Middle frontal gyrus (tissue), 1 donor: ENCODE results near the gene SPATA12.

ENCODE experiments used
- DNase-seq: peaks from one replicate; pipeline ENCODE4 v3.0.0-alpha.2; 2015; ENCODE audit warnings: low spot score; ENCODE audit errors: extremely low spot score

The SPATA12 gene

GRCh38 chr3:57052662-57053061 lies 7.8 kb upstream of the SPATA12 start:
- DNase-seq, result no peak

GRCh38 chr3:57053122-57053521 lies 7.3 kb upstream of the SPATA12 start:
- DNase-seq, result no peak

DNA sequence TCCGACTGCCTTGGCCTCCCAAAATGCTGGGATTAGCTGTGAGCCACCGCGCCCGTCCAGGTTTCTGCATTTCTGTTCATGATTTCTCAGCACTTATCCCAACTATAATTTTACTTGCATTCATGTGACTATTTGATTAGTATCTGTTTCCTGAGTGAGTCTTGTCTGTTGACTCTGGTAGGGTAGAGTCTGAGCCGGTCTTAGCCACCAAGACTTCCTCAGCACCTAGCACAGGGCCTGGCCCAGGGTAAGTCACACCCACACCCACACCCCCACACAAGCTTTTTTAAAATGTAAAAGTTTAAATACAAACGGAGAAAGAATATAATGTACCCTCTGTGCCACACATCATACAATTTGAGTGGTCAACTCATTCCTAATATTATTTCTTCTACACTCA lies 3.1 kb upstream of the SPATA12 start:
- no peak for DNase-seq

DNA sequence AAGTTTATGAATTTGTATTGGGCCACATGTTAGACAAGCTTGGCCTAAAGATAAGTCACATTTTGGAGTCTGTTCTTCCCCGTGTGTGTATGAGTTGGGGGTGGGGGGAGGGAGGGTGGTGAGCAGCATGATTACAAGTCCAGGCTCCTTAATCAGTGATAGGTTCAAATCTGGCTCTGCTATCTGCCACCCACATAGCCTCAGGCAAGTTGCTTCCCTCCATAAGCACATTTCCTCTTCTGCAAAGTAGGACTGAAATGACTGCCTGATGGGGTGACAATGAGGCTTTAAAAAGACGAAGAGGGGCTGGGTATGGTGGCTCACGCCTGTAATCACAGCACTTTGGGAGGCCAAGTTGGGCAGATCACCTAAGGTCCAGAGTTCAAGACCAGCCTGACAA lies 1.1 kb upstream of the SPATA12 start:
- no peak for DNase-seq

DNA sequence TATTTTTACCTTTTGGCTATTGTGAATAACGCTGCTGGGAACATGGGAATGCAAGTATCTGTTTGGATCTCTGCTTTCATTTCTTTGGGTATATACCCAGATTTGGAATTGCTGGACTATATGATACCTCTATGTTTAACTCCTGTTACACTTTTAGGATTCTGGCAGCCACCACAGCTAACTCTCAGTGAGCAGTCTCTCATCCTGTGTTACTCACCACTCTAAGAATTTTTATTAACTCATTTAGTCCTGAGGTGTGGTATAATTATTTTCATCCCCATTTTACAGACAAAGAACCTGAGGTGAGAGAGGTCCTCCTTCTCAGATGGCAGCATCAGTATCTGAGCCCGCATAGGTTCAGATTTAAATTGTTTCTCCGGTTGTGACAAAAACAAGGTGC lies 1.1 kb downstream of the SPATA12 start:
- no peak for DNase-seq

GRCh38 chr3:57062101-57062631 lies 1.7 kb downstream of the SPATA12 start:
- DNase-seq, result no peak

DNA sequence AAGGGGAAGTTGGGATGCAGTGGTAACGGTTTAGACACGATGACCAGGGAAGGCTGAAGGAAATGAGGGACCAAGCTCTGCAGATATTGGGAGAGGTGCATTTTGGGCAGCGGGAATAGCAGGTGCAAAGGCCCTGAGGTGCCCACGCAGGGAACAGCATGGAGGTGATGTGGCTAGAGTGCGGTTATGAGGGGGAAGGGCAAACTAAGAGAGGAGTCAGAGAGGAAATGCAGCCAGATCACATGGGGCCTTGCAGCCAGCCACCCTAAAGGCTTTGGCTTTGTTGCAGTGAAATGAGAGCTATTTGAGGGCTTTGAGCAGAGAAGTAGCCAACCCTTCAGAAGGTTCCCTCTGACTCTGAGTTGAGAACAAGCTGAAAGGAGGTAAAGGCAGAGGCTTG lies 2.6 kb downstream of the SPATA12 start:
- no peak for DNase-seq

- no peak for DNase-seq
Measured at GRCh38 chr3:57064001-57064400, 3.5 kb downstream of the SPATA12 start.

- no peak for DNase-seq
Measured at GRCh38 chr3:57064572-57064971, 4.1 kb downstream of the SPATA12 start.

- no peak for DNase-seq
Measured at GRCh38 chr3:57065588-57065987, 5.1 kb downstream of the SPATA12 start.

DNA sequence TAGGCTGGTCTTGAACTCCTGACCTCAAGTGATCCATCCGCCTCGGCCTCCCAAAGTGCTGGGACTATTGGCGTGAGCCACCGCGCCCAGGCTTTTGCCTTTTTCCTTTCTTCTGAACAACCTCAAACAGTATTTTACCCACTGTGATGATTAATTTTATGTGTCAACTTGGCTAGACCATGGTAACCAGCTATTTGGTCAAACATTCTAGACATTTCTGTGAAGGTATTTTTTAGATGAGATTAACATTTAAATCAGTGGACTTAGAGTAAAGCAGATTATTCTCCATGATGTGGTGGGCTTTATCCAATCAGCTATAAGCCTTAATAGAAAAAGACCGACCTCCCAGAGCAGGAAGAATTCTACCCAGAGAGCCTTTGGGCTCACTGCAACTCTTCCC lies 6.0 kb downstream of the SPATA12 start:
- DNase-seq, result no peak

DNA sequence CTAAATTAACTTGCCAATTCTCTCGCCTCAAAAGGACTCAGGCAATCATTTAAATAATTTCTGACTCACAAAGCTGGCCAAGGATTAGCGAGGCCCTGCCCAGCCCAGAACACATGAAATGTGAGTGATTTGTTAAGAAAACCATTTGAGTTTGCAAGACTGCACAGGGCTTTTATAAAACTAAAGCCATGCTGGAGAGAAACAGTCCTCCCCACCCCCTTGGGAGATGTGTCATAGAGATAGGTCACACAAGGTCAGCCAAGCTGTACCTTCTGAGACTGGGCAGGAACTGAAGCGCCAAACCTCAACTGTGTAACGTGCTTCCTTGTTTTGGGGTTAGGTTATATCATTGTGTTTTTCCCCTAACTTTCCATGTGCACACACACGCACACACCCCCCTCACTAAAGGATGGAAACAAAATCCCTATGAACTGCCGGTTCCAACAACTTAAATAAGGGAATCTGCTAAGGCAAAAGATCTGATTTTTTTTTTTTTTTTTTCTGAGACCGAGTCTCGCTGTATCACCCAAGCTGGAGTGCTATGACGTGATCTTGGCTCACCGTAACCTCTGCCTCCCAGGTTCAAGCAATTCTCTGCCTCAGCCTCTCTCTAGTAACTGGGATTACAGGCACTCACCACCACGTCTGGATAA lies 8.1 kb downstream of the SPATA12 start:
- no peak for DNase-seq

DNA sequence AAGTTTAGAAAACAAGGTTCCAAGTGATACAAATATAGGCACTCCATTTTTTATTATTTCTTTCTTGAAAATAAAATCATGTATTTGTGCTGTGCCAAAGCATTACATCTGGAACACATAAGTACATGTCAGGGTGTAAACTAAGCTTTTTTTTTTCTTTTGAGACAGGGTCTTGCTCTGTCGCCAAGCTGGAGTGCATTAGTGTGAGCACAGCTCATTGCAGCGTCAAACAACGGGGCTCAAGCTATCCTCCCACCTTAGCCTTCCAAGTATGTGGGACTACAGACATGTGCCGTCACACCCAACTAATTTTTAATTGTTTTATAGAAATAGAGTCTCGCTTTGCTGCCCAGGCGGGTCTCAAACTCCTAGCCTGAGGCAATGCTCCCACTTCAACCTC lies 9.0 kb downstream of the SPATA12 start:
- DNase-seq, result no peak

- no peak for DNase-seq
Measured at GRCh38 chr3:57073628-57074027, 13.2 kb downstream of the SPATA12 start.

DNA sequence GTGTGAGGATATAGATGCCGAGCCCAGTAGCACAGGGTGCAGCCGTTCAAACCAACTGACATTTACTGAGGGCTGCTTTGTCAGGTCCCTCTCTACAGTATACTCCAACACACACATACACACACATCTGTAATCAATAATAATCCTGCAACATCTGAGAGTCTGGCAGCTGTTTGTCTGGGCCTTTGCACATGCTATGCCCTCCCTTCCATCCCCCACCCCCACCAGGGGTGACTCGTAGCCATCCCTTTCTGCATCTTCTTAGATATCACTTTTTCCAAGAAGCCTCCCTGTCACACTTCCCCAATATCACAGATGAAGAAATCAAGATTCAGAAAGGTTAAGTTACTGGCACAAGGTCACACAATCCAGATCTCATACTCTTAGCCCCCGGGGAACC lies 13.7 kb downstream of the SPATA12 start:
- DNase-seq, result no peak

- DNase-seq, result no peak
Measured at GRCh38 chr3:57076422-57076951, 16.0 kb downstream of the SPATA12 start.

DNA sequence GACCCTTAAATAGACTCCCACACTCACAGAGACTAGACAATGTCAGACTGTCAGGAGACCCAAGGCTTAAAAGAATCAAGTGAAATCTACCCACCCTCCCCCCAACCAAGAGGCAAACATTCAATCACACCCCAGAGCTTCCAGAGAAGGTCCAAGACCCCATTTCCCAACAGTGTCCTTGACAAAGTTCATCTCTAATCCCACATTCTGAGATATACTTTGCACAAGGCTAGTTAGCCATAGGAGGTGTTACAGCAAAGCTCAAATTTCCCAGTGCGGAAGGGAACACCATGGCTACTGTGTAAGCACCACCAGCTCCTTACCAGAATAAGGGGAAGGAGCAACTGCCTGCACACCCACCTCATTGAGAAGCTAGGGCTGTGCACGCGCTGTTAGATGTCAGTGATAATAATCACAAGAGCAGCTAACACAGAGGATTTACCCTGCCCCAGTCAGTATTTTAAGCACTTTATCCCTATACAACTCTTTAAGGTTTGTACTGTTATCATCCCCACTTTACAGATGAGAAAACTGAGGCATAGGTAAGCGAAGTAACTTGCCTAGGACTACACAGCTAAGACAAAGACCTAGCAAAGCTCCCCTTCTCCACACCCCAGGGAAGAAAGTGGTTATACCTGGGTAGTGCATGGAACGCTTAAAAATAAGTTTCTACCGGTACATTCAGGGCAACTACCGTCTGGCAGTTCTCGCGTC lies 17.3 kb downstream of the SPATA12 start:
- no peak for DNase-seq

DNA sequence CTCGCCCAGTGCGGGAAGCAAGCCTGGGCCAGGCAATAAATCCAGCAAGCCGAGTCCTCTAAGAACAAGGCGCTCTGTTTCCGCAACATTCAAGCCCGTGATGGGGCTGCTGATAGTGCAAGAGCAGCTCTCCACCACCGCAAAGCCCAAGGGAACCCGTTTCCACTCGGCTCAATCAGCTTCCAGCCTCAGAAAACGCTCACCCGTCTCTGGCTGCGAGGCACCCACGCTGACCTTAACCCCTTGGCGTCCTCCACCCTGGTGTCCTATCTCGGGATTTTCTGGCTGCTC lies 17.8 kb downstream of the SPATA12 start:
- DNase-seq, result no peak

GRCh38 chr3:57078635-57079473 lies 18.4 kb downstream of the SPATA12 start:
- DNase-seq, result no peak

DNA sequence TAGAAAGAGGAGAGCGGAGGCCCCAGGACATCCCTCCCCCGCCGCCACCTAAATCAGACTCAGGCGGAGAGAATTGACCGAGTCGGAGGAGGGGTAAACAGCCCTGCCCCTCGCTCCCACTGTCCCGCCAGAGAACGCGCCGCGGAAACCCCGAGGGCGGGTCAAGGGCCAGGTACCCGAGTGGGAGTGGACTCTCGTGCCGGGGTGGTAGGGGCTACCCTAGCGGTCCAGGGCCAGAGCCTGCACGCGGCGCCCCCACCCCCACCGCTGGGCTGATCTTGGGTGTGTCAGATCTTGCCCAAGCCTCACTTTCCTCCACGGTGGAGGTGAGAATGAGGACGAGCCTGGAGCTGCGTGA lies 19.0 kb downstream of the SPATA12 start:
- DNase-seq, result no peak

DNA sequence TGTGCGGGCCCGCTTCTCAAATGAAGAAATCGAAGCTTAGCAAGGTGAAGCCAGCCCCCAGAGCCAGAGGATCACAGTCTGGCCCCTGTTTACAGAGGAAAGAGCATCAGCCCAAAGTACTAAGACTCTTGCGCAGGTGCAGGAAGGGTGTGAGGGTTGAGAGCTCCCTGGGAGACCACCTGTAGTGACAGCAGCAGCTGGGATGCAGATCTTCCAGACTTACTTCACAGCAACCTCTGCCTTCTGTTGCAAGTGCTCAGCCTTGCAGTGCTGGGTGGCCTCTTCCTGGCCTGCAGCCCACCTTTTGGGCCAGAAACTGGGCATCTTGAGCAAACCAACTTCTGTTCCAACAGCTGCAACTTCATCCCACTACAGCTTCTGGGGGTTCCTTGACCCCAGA lies 19.7 kb downstream of the SPATA12 start:
- DNase-seq, result no peak

DNA sequence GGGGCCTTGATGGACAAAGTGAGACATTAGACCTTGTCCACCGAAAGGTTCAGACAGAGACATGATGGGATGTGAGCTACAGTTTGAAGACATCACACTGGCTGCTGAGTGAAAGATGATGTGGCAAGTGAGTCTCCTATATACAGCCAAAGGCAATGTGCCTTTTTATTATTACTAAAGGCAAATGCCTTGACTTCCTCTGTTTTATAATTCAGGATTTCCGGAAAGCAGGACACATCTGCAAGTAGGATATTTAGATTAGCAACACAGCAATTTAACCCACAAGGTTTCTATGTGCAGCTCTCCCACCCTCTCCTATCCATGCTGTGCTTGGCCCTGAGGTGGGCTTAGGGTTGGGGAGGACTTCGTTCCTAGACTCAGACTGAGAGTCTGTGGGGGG lies 20.7 kb downstream of the SPATA12 start:
- no peak for DNase-seq
